GM19099 (cell line): ENCODE measurements around the gene PMS2.

Source experiments
- POLR2A ChIP-seq: IDR thresholded peaks from 3 replicates; pipeline ENCODE4 v1.6.1; 2011; ENCODE audit warnings: low read depth; ENCODE audit not compliant: insufficient read length; ENCODE audit errors: extremely low read depth

The PMS2 gene

GRCh38 chr7:6008668-6009611 lies at the start of gene PMS2, which contains the start of gene AIMP2:
TSS of gene PMS2 (minus strand) at chr7:6009049. CDS start at chr7:6009019, 30 bp downstream.
TSS of gene AIMP2 (plus strand) at chr7:6009272. CDS start at chr7:6009364, 92 bp downstream.
- TF ChIP-seq POLR2A = peak; percentile 91

DNA sequence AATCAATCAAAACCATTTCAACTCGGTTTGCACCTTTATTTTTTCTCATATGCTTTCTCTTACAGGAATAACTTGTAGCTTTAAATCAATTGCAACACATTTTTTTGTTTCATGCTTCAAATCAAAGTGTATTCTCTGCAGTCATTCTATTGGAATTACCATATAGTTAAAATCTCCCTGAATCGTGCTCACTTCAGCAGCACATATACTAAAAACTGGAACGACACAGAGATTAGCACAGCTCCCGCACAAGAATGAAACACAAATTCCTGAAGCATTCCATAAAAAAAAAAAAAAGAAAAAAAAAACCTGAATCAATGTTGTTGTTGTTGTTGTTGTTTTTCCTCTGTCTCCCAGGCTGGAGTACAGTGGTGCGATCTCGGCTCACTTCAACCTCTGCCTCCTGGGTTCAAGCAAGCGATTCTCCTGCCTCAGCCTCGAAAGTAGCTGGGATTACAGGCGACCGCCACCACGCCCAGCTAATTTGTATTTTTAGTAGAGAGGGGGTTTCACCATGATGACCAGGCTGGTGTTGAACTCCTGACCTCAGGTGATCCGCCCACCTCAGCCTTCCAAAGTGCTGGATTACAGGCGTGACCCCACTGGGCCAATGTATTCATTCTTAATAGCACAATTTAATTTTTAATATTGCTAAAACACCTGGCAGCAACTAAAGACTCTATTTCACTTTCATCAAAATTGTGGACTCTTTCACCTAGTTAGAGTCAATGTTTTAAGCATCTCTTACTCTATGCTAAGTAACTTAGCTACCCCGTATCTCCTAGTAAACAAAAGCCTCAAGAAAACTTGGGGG lies 48.7 kb upstream of the PMS2 start:
- no peak for TF ChIP-seq POLR2A

GRCh38 chr7:6056616-6057015 lies 47.8 kb upstream of the PMS2 start:
- no peak for TF ChIP-seq POLR2A

- no peak for TF ChIP-seq POLR2A
Measured at GRCh38 chr7:6049780-6050179, 40.9 kb upstream of the PMS2 start.

GRCh38 chr7:6035686-6036085 lies 26.8 kb upstream of the PMS2 start:
- no peak for TF ChIP-seq POLR2A

GRCh38 chr7:6035165-6035564 lies 26.3 kb upstream of the PMS2 start:
- TF ChIP-seq POLR2A = no peak

GRCh38 chr7:6032641-6033040 lies 23.8 kb upstream of the PMS2 start:
- no peak for TF ChIP-seq POLR2A

DNA sequence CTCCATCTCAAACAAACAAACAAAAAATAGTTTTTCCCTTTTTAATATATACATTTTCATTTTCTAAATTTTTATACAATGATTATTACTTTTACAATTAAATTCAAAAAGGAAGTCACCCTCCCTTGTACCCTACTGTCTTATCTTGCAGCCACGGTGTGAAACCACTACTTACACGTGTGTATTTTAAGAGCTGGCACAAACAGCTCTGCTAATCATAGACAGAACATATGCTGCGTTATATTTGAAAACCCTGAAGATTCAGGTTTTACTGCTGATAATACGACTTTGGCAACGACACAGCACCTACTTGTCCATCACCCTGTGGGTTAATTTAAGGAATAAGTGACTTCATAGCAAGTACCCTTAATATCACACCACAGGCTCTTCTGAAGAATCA lies 23.3 kb upstream of the PMS2 start:
- no peak for TF ChIP-seq POLR2A

GRCh38 chr7:6031567-6031966 lies 22.7 kb upstream of the PMS2 start:
- no peak for TF ChIP-seq POLR2A

- TF ChIP-seq POLR2A = no peak
Measured at GRCh38 chr7:6030988-6031387, 22.1 kb upstream of the PMS2 start, which contains the start of gene ANKRD61. TSS of gene ANKRD61 (plus strand) at chr7:6031376. CDS start at chr7:6031376, 0 bp downstream.

- TF ChIP-seq POLR2A = no peak
Measured at GRCh38 chr7:6028563-6028962, 19.7 kb upstream of the PMS2 start.

DNA sequence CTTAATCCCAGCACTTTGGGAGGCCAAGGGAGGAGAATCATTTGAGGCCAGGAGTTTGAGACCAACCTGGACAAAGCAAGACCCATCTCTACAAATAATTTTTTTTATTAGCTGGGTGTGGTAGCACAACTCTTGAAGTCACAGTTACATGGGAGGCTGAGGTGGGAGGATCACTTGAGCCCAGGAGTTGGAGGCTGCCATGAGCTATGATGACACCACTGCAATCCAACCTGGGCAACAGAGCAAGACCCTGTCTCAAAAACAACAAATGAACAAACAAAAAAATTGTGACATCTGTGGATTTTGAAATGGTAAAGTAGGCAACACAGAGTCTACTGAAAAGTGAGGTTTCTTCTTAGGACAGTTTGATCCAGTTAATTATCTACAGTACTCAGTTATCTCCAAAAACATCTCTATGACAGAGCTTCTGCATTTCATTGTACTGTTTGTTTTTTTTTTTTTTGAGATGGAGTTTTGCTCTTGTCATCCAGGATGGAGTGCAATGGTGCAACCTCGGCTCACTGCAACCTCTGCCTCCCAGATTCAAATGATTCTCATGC lies 19.0 kb upstream of the PMS2 start:
- TF ChIP-seq POLR2A = no peak

DNA sequence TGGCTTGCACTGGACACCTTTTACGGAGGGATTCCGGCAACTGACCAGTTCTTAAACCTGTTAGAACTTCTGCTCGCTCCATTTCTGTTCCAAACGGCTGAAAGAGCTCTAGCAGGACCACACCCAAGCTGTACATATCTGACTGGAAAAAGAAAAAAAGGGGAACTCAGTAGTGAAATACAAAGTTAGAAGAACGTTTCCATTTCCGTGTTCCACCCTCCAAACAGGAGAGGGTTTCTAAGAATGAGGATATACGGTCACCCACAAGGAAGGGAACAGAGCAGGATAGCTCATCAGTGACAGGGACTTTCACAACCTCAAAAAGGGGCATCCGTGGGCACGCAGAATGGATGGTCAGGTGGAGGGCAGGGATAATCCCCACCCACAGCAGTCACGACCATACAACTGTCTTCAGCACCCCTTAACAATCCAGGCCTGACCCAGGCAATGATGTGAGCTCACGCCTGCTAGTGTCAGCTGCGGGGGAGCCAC lies 18.0 kb upstream of the PMS2 start:
- TF ChIP-seq POLR2A = no peak

DNA sequence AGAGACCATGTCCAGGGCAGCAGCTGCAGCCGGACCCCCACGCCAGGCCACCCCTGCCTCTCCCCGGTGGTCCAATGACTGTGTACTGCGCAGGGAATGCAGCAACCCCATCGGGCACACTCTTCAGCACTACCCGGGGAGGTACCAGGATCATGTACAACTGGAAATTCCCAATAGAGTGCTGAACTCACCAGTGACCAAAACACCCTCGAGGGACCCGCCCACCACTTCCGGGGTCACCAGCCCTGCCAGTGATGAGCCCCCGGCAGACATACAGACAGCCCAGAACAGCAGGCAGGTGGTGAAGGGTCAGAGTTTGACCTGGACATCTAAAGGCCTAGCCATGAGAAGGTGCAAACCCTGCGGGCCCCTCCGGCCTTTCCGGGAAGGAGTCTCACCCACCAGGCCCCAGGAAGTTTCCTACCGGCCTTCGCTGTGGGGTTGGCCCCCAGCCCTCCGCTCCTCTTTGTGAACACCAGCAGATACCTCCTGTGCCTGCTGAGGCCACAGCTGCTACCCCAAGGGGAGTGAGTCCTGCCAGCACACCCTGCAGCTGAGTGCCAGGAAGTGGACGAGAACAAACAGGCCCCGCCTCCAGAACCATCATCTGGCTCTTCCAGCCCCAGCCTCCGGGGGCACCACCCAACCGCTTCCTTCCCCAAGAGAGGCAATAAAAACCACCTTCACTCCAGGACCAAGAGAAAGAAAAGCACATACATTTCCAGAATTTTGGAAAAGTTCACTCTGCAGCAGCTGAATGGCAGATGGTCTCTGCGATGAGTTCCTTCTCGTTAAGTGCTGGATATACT lies 17.4 kb upstream of the PMS2 start:
- TF ChIP-seq POLR2A = no peak

DNA sequence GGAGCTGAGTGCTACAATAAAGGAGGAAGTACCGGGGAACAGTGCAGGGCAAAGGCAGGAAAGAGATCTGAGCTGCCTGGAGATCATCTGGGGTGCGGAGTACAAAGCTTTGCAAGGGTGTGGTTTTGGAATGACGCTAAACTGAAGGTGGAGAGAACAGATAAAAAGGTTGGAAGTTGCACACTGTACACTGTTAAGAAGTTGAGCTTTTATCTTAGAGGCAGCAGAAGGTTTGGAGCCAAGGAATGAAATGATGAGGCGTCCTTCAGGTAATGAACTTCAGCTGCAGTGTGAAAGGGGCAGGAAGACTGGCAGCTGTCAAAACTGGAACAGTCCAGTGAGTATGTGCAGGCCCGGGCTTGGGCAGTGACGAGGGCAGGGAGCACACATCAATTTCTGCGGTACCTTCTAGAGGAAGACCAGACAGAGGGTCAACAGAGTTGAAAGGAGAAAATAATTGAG lies 15.2 kb upstream of the PMS2 start:
- no peak for TF ChIP-seq POLR2A

DNA sequence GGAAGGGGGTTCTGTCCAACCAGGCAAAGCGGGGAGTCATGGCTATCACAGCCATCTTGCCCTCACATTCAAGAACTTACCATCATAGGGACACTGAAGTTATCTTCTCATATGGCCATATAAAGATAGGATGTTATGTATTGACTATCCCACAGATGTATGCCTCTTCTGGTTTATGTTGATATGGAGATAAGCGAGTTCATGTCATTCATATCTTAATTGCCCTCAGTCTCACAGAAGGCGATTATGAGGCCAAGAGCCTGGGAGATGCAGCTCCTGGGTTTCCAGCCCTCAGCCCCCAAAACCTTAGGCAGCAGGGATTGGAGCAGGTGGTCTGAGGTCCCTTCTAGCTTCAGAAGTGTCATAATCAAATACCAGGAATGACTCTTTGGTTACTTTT lies 13.9 kb upstream of the PMS2 start:
- TF ChIP-seq POLR2A = no peak
